HG02938 (cell line): Measurements from ENCODE around the gene CMSS1.

Experiments
- ATAC-seq: cut with Tn5 transposase; IDR thresholded peaks from one replicate; pipeline ENCODE4 v1.9.1; 2021; ENCODE audit warnings: mild to moderate bottlenecking, moderate library complexity; ENCODE audit not compliant: unreplicated experiment

Gene CMSS1

GRCh38 chr3:99978221-99978620 is 160.6 kb downstream of the CMSS1 start:
- no peak for ATAC-seq

DNA sequence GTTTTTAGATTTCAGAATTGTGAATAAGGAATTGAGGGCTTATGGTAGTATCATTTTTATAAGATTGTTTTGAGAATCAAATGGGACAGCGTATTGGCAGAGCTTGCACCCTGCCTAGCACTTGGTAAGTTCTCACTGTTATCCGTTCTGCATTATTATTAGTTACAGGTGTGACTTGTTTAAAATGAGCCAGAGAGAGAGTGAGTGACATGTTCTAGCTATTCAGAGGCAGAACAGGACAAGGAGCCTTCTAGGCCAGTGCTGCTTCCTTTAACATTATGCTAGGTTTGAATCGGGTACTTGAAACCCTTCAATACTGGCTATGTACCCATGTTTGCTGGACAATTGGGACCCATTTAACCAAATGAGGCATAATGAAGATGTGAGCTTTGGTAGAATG is 162.9 kb downstream of the CMSS1 start:
- no peak for ATAC-seq

- ATAC-seq, result no peak
These were observed 163.5 kb downstream of the CMSS1 start for GRCh38 chr3:99981138-99981537.

- no peak for ATAC-seq
These were observed 165.0 kb downstream of the CMSS1 start for GRCh38 chr3:99982650-99983049.

- no peak for ATAC-seq
These were observed 166.5 kb downstream of the CMSS1 start for GRCh38 chr3:99984139-99984538.

DNA sequence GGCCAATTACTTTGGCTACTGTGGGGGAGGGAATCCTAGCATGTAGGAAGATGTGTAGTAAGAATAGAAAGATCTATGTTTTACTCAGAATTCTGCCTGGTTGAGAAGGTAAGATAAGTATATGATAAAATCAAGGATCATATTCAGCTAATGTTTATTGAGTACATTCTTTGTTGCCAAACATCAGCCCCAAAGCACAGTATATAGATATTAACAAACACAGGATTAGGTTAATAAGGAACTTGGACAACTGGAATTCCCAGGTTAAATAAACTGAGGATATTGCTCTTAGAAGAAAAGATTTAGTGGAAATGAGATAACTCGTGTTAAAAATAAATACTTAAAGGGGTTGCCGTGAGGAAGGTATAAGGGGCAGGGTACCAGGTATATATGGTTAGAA is 167.0 kb downstream of the CMSS1 start:
- no peak for ATAC-seq

GRCh38 chr3:99990179-99990578 is 172.5 kb downstream of the CMSS1 start:
- no peak for ATAC-seq

- ATAC-seq, result no peak
These were observed 179.6 kb downstream of the CMSS1 start for GRCh38 chr3:99997293-99997692.

DNA sequence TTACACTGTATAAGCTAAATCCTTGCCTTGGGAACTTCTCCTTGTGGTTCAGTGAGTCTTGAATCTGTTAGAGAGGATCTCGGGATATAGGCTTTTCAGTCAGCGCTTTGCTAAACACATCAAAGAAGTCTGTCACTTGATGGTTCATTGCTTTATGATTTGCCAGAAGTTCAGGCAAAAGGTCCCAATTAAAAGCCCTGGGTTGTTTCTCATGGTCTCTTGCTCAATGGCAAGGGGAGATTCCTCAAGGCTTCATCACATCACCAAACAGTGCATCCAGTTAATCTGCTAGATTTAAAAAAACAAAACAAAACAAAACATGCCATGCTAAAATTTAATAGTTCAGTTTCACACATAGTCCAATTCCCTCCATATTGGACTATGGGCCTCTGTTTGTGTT is 181.9 kb downstream of the CMSS1 start:
- ATAC-seq, result no peak

DNA sequence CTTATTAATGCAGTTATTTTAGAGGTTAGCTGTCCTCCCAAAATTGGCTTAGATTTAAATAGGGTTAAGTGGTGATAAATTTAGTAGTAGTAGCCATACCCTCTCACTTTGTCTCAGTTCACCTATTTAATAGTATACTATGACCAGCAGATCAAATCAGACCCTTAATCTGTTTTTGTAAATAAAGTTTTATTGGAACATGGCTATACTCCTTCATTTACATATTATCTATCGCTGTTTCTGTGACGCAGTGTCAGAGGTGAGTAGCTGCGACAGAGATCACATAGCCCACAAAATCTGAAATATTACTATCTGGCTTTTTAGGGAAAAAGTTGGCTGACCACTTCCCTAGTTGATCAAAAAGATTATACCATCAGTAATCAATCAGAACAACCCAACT is 183.4 kb downstream of the CMSS1 start:
- no peak for ATAC-seq

DNA sequence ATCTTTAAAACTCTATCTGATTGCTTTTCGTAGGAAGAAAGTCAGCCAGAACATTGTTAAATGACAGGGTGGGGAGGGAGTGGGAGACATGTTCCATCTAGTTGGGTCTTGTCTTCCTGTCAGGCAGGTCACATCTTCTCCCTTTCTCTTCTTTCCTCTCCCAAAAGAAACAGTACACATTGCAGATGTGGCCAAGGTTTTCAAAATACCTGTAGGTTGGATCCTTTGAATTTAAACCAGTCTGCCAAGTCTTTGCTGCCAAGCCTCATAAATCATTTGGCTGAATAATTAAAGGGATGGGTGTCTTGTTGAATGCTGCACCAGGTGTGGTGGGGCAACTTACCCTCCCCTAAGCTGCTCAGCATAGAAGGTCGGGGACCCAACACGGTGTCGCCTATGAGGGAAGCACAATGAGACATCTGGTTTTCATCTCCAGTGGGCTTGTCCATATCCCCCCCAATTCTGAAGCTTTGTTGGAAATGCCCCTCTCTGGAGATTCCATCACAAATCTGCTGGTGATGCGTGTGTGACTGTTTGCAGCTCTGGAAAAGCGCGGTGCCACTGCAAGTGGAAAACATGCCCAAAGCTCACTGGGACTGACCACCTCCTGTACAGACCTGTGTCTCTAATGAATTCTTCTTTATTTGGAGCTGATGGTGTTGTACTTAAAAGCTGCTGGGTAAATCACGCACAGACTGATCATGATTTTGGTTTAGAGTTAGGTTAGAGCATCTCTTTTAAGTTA is 184.0 kb downstream of the CMSS1 start:
- ATAC-seq, result no peak

DNA sequence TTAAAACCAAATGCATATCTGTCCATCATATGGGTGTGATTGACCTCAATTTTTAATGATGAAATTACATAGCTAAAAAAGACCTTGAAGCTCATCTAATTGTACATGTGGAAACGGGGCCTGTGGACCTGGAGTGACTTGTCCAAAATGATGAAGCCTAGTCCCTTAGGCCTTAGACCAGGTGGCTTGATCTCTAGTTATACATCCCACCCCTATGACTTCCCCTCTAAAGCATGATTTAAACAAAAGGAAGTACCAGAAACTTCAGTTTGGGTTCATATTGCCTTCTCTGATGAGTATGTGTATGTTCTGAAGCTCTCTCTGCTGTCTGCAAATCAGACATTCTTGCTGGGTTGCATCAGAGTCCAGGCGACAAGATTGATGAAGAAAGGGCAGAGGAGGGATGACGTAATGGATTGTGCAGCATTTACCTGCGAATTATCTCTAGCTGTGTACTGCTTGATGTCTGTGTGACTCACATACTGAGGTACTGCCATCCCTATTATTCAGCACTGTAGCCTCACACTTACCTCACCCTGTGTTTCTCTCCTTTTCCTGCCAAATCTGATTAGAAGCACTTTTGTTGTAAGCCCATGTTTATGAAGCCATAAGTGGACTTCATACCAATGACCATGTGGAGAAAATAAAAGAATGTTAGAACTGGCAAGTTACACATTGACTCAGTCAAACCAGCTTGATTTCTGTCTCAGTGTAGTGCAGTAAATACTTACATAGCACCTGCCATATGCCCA is 185.1 kb downstream of the CMSS1 start:
- no peak for ATAC-seq

DNA sequence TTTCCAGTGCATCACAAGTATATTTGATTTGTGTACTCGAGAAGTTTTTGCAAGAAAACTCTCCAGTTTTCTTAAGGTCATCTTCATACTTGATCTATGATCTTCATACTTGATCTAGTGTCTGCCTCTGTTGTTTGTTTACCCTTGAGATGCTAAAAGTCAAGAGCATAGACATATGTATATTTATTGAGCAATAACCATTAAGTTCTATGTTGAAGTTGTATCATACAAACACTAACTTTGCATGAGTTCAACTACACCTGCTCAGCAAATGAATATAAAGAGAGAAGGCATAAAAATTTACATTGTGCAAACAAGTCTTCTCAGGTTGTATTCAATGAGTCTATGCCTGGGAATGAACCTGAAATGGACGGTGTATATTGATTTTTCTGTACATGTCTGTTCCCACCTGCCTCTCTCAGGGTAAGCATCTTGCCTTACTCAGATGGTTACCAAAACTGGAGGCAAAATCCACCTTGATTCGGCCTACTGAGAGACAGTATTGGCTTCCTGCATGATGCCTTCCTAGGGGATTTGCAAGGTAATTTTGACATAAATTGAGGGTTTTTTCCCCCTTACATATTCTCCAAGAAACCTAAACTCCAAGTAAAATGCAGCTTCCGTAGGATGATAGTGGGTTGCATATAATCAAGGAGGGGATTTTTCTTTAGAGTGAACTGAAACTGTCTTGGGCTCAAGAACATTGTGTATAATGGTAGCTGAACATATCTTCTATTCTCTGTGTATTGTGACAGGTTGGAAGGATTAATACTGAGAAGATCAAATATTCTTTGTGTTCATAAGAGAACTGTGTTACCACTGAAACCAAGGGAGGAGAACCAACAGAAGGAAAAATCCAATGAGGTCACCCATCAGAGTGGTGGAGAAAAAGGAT is 186.2 kb downstream of the CMSS1 start:
- no peak for ATAC-seq

DNA sequence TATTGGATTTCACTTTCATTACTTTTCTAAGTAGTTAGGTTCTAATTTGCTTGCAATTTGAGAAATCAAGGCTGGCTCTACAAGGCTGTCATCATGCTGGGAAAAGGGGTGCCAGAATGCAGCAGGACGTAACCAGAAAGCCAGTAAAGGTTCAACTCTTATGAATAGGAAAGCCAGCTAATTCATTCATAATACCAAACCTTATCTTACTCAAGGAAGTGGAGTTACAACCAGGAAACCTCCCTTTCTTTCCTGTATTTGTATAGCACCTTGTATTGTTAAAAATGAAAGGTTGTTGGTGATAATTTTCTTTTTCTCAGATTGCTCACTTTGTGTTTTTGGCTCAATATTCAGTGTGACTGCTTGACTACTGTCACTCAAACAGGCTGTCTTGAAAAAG is 187.3 kb downstream of the CMSS1 start:
- no peak for ATAC-seq

GRCh38 chr3:100005665-100006393 is 188.2 kb downstream of the CMSS1 start:
- ATAC-seq, result no peak

GRCh38 chr3:100006570-100007271 is 189.1 kb downstream of the CMSS1 start:
- no peak for ATAC-seq

GRCh38 chr3:100007313-100007712 is 189.7 kb downstream of the CMSS1 start:
- no peak for ATAC-seq

GRCh38 chr3:100008081-100008698 is 190.5 kb downstream of the CMSS1 start:
- no peak for ATAC-seq

- no peak for ATAC-seq
These were observed 191.8 kb downstream of the CMSS1 start for GRCh38 chr3:100009276-100010086.
